Neural cell (in vitro differentiated cells): ENCODE data around the gene CLDN12. TPM values are rescaled to one million over a fixed set of nuclear protein-coding genes. Genes with fewer than 3 reads are reported as not detected.

ENCODE experiments used
- H2AFZ ChIP-seq: fragments of 200-600, 300-800 bp; sonication (generic), shearing (Covaris generic); 2 replicates; pipeline ENCODE4 v1.6.0; 2014; ENCODE audit warnings: low read depth, mild to moderate bottlenecking, antibody characterized with exemption, low read length, moderate library complexity
- H3F3A ChIP-seq: fragments of 200-600 bp; shearing (Covaris generic); 2 replicates; pipeline ENCODE4 v1.6.1; 2016; ENCODE audit warnings: mild to moderate bottlenecking, moderate library complexity, mixed read lengths, antibody characterized with exemption, low read length; ENCODE audit not compliant: insufficient read depth, poor library complexity, severe bottlenecking
- H3K27ac ChIP-seq: fragments of 200-600, 300-800 bp; sonication (generic), shearing (Covaris generic); 2 replicates; pipeline ENCODE4 v1.5.1; 2014; ENCODE audit warnings: mild to moderate bottlenecking, low read length, moderate library complexity
- H3K27me3 ChIP-seq: fragments of 300-800, 200-600 bp; sonication (generic), shearing (Covaris generic); 2 replicates; pipeline ENCODE4 v1.6.0; 2014; ENCODE audit warnings: mild to moderate bottlenecking, low read depth, low read length, moderate library complexity; ENCODE audit not compliant: insufficient read depth
- H3K36me3 ChIP-seq: fragments of 300-800, 200-600 bp; sonication (generic), shearing (Covaris generic); 2 replicates; pipeline ENCODE4 v1.5.1; 2014; ENCODE audit warnings: mild to moderate bottlenecking, antibody characterized with exemption, low read length, moderate library complexity; ENCODE audit not compliant: insufficient read depth
- H3K4me2 ChIP-seq: fragments of 300-800, 200-600 bp; sonication (generic), shearing (Covaris generic); 2 replicates; pipeline ENCODE4 v1.6.0; 2014; ENCODE audit warnings: mild to moderate bottlenecking, low read length
- H3K4me3 ChIP-seq: fragments of 300-800, 200-600 bp; sonication (generic), shearing (Covaris generic); 2 replicates; pipeline ENCODE4 v1.5.1; 2014; ENCODE audit warnings: mild to moderate bottlenecking, low read length, moderate library complexity
- H3K79me2 ChIP-seq: fragments of 200-600 bp; shearing (Covaris generic); replicated peaks from 2 replicates; pipeline ENCODE4 v1.6.0; 2014; ENCODE audit warnings: mild to moderate bottlenecking, low read length, moderate library complexity; ENCODE audit not compliant: insufficient read depth
- H3K9ac ChIP-seq: fragments of 300-800, 200-600 bp; sonication (generic), shearing (Covaris generic); 2 replicates; pipeline ENCODE4 v1.6.1; 2016; ENCODE audit warnings: mild to moderate bottlenecking, low read length, mixed read lengths
- H3K9me2 ChIP-seq: fragments of 200-600 bp; shearing (Covaris generic); 2 replicates; pipeline ENCODE4 v1.6.1; 2016; ENCODE audit warnings: mild to moderate bottlenecking, low read length, mixed read lengths; ENCODE audit not compliant: insufficient read depth
- H3K9me3 ChIP-seq: fragments of 200-600, 300-800 bp; sonication (generic), shearing (Covaris generic); 2 replicates; pipeline ENCODE4 v1.6.1; 2016; ENCODE audit warnings: mild to moderate bottlenecking, mixed run types, low read length, moderate library complexity, mixed read lengths
- H4K20me1 ChIP-seq: fragments of 200-600 bp; shearing (Covaris generic); 2 replicates; pipeline ENCODE4 v1.6.1; 2016; ENCODE audit warnings: mild to moderate bottlenecking, mixed run types; ENCODE audit not compliant: insufficient read depth
- EP300 ChIP-seq: fragments of 450-650 bp; conservative IDR thresholded peaks from 2 replicates; pipeline ENCODE4 v1.6.1; 2014; ENCODE audit warnings: antibody characterized with exemption, mild to moderate bottlenecking, moderate library complexity; ENCODE audit not compliant: poor library complexity, severe bottlenecking
- EZH2 ChIP-seq: fragments of 200-600, 300-800 bp; shearing (Covaris generic), sonication (generic); IDR thresholded peaks from 2 replicates; pipeline ENCODE4 v1.6.1; 2014; ENCODE audit warnings: antibody characterized with exemption, low read length, borderline replicate concordance, mild to moderate bottlenecking; ENCODE audit not compliant: insufficient read depth, poor library complexity, severe bottlenecking
- MXI1 ChIP-seq: fragments of 450-650 bp; conservative IDR thresholded peaks from 2 replicates; pipeline ENCODE4 v1.6.1; 2014; ENCODE audit warnings: antibody characterized with exemption, mild to moderate bottlenecking; ENCODE audit not compliant: poor library complexity, severe bottlenecking
- POLR2AphosphoS5 ChIP-seq: IDR thresholded peaks from 2 replicates; pipeline ENCODE4 v1.6.1; 2012
- RAD21 ChIP-seq: fragments of 450-650 bp; conservative IDR thresholded peaks from 2 replicates; pipeline ENCODE4 v1.6.1; 2014; ENCODE audit warnings: antibody characterized with exemption, mild to moderate bottlenecking, moderate library complexity
- REST ChIP-seq: IDR thresholded peaks from 2 replicates; pipeline ENCODE4 v1.6.1; 2012; ENCODE audit warnings: borderline replicate concordance
- SMC3 ChIP-seq: fragments of 450-650 bp; conservative IDR thresholded peaks from 2 replicates; pipeline ENCODE4 v1.6.1; 2014; ENCODE audit warnings: antibody characterized with exemption, mild to moderate bottlenecking, moderate library complexity; ENCODE audit not compliant: poor library complexity
- TAF1 ChIP-seq: IDR thresholded peaks from 2 replicates; pipeline ENCODE4 v1.6.1; 2012; ENCODE audit warnings: low read depth
- polyA plus RNA-seq: library from polyadenylated mRNA; depleted of rRNA; stranded (reverse); fragments of >200 nt; gene quantifications from 2 replicates; pipeline ENCODE4 v1.2.3, GENCODE V29; 2014
- TF ChIP-seq, protein P1 (sequence below): fragments of 450-650 bp; IDR thresholded peaks from 2 replicates; pipeline ENCODE4 v1.5.1; 2014; ENCODE audit warnings: antibody characterized with exemption, mild to moderate bottlenecking, moderate library complexity; ENCODE audit not compliant: poor library complexity, severe bottlenecking

Gene CLDN12
- polyA plus RNA-seq, 1 donor from 2014 or later: 81.0 TPM

GRCh38 chr7:90407484-90407821 lies 4.2 kb downstream of the CLDN12 start:
- Histone ChIP-seq H3K27me3 (no peaks in the 10 kb centered on the region), H3K9ac (no peak overlapping the region), H4K20me1 (no peaks in the 10 kb centered on the region), H3K9me3 (no peaks in the 10 kb centered on the region), H3K9me2 (no peaks in the 10 kb centered on the region), H3K27ac (no peak overlapping the region), H2AFZ (no peak overlapping the region), H3K79me2 (peaks cover 22% of the 10 kb centered on the region), H3K4me3 (no peak overlapping the region), H3F3A (peaks cover 2% of the 10 kb centered on the region), H3K36me3 (peaks cover 17% of the 10 kb centered on the region), H3K4me2 (no peak overlapping the region)
- TF ChIP-seq TAF1: no peak
- TF ChIP-seq SMC3: no peak
- TF ChIP-seq RAD21: no peak
- TF ChIP-seq, protein P1, sequence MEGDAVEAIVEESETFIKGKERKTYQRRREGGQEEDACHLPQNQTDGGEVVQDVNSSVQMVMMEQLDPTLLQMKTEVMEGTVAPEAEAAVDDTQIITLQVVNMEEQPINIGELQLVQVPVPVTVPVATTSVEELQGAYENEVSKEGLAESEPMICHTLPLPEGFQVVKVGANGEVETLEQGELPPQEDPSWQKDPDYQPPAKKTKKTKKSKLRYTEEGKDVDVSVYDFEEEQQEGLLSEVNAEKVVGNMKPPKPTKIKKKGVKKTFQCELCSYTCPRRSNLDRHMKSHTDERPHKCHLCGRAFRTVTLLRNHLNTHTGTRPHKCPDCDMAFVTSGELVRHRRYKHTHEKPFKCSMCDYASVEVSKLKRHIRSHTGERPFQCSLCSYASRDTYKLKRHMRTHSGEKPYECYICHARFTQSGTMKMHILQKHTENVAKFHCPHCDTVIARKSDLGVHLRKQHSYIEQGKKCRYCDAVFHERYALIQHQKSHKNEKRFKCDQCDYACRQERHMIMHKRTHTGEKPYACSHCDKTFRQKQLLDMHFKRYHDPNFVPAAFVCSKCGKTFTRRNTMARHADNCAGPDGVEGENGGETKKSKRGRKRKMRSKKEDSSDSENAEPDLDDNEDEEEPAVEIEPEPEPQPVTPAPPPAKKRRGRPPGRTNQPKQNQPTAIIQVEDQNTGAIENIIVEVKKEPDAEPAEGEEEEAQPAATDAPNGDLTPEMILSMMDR: no peak
- TF ChIP-seq MXI1: no peak
- TF ChIP-seq REST: no peak
- no peak for TF ChIP-seq EP300
- no peak for TF ChIP-seq EZH2
- TF ChIP-seq POLR2AphosphoS5: no peak

- H3K27ac ChIP-seq: no peak overlapping the region
- H3K4me2 ChIP-seq: no peak overlapping the region
- H2AFZ ChIP-seq: no peak overlapping the region
- no peaks in the 10 kb centered on the region for H3K9me3 ChIP-seq
- no peak overlapping the region for H3K4me3 ChIP-seq
- no peaks in the 10 kb centered on the region for H4K20me1 ChIP-seq
- H3K79me2 ChIP-seq: peaks cover 22% of the 10 kb centered on the region
- TF ChIP-seq REST: no peak
- no peak for TF ChIP-seq POLR2AphosphoS5
- TF ChIP-seq, protein P1: no peak
- TF ChIP-seq TAF1: no peak
- no peaks in the 10 kb centered on the region for H3K27me3 ChIP-seq
- H3K9ac ChIP-seq: no peak overlapping the region
- peaks cover 2% of the 10 kb centered on the region for H3F3A ChIP-seq
- H3K9me2 ChIP-seq: no peaks in the 10 kb centered on the region
- peaks cover 17% of the 10 kb centered on the region for H3K36me3 ChIP-seq
Measured at GRCh38 chr7:90408142-90408541, 4.9 kb downstream of the CLDN12 start.
